KMS-11 (cell line): ENCODE measurements around the gene ANO9.

ENCODE experiments used
- H2AFZ ChIP-seq: fragments of 200-600 bp; sonication (generic); 2 replicates; pipeline ENCODE4 v1.6.1; 2016; ENCODE audit warnings: antibody characterized with exemption, mixed run types, low read depth
- H3K27ac ChIP-seq: fragments of 200-600 bp; sonication (generic); 2 replicates; pipeline ENCODE4 v1.6.1; 2016; ENCODE audit warnings: mild to moderate bottlenecking, mixed run types
- H3K27me3 ChIP-seq: fragments of 200-600 bp; sonication (generic); 2 replicates; pipeline ENCODE4 v1.6.1; 2017; ENCODE audit warnings: mild to moderate bottlenecking, low read depth, mixed run types, moderate library complexity; ENCODE audit not compliant: insufficient read depth
- H3K36me3 ChIP-seq: fragments of 200-600 bp; sonication (generic); 2 replicates; pipeline ENCODE4 v1.6.1; 2017; ENCODE audit warnings: mild to moderate bottlenecking, mixed run types; ENCODE audit not compliant: insufficient read depth
- H3K4me1 ChIP-seq: fragments of 200-600 bp; sonication (generic); 2 replicates; pipeline ENCODE4 v1.6.1; 2016; ENCODE audit warnings: mild to moderate bottlenecking, low read depth, mixed run types; ENCODE audit not compliant: poor library complexity, severe bottlenecking
- H3K4me2 ChIP-seq: fragments of 200-600 bp; sonication (generic); 2 replicates; pipeline ENCODE4 v1.7.0; 2016; ENCODE audit warnings: mild to moderate bottlenecking, mixed run types
- H3K4me3 ChIP-seq: fragments of 200-600 bp; sonication (generic); IDR thresholded peaks from 2 replicates; pipeline ENCODE4 v1.6.1; 2017; ENCODE audit warnings: low read depth, low read length, mixed read lengths; ENCODE audit not compliant: insufficient read depth
- H3K79me2 ChIP-seq: fragments of 200-600 bp; sonication (generic); 2 replicates; pipeline ENCODE4 v1.6.1; 2016; ENCODE audit warnings: low read depth, mixed run types; ENCODE audit not compliant: insufficient read depth
- H3K9ac ChIP-seq: fragments of 200-600 bp; sonication (generic); 2 replicates; pipeline ENCODE4 v1.6.1; 2016; ENCODE audit warnings: mild to moderate bottlenecking, mixed run types
- H4K20me1 ChIP-seq: fragments of 200-600 bp; sonication (generic); 2 replicates; pipeline ENCODE4 v1.6.1; 2016; ENCODE audit warnings: mild to moderate bottlenecking, mixed run types; ENCODE audit not compliant: insufficient read depth
- CTCF ChIP-seq: fragments of 200-600 bp; sonication (generic); conservative IDR thresholded peaks from 2 replicates; pipeline ENCODE4 v1.6.1; 2017; ENCODE audit warnings: low read depth, mild to moderate bottlenecking, antibody characterized with exemption, low read length, moderate library complexity, mixed read lengths

The ANO9 gene

GRCh38 chr11:477052-477715 lies 35.4 kb upstream of the ANO9 start:
- TF ChIP-seq CTCF, result no peak
- H2AFZ ChIP-seq, result no peak overlapping the region
- no peak overlapping the region for H3K9ac ChIP-seq
- H3K79me2 ChIP-seq, result no peaks in the 10 kb centered on the region
- no peak overlapping the region for H3K27ac ChIP-seq
- no peaks in the 10 kb centered on the region for H3K27me3 ChIP-seq
- no peak overlapping the region for H3K4me2 ChIP-seq
- no peak overlapping the region for H3K4me3 ChIP-seq
- H4K20me1 ChIP-seq, result no peaks in the 10 kb centered on the region
- no peaks in the 10 kb centered on the region for H3K4me1 ChIP-seq
- H3K36me3 ChIP-seq, result no peaks in the 10 kb centered on the region

GRCh38 chr11:476416-476815 lies 34.6 kb upstream of the ANO9 start:
- Histone ChIP-seq H3K79me2 (no peaks in the 10 kb centered on the region), H4K20me1 (no peaks in the 10 kb centered on the region)
- TF ChIP-seq CTCF, result no peak

GRCh38 chr11:475941-476340 lies 34.1 kb upstream of the ANO9 start:
- H3K36me3 ChIP-seq, result no peaks in the 10 kb centered on the region
- H3K27me3 ChIP-seq, result no peaks in the 10 kb centered on the region
- no peak overlapping the region for H3K9ac ChIP-seq
- no peak for TF ChIP-seq CTCF
- H4K20me1 ChIP-seq, result no peaks in the 10 kb centered on the region
- H3K27ac ChIP-seq, result no peak overlapping the region
- H3K4me2 ChIP-seq, result no peak overlapping the region
- H3K79me2 ChIP-seq, result no peaks in the 10 kb centered on the region
- H3K4me1 ChIP-seq, result no peaks in the 10 kb centered on the region
- no peak overlapping the region for H3K4me3 ChIP-seq
- H2AFZ ChIP-seq, result no peak overlapping the region

More at GRCh38 chr11:476416-476815, 34.6 kb upstream of the ANO9 start:
- Histone ChIP-seq H3K27ac (no peak overlapping the region), H3K4me3 (no peak overlapping the region), H3K9ac (no peak overlapping the region), H2AFZ (no peak overlapping the region), H3K4me1 (no peaks in the 10 kb centered on the region), H3K4me2 (no peak overlapping the region), H3K27me3 (no peaks in the 10 kb centered on the region), H3K36me3 (no peaks in the 10 kb centered on the region)

GRCh38 chr11:474914-475506 lies 33.2 kb upstream of the ANO9 start:
- Histone ChIP-seq H4K20me1 (no peaks in the 10 kb centered on the region), H3K36me3 (no peaks in the 10 kb centered on the region), H3K9ac (no peak overlapping the region), H3K79me2 (no peaks in the 10 kb centered on the region), H3K4me1 (no peaks in the 10 kb centered on the region), H3K4me3 (no peak overlapping the region), H3K4me2 (no peak overlapping the region), H3K27ac (no peak overlapping the region), H3K27me3 (no peaks in the 10 kb centered on the region), H2AFZ (no peak overlapping the region)
- TF ChIP-seq CTCF, result no peak
